ENCODE measurements around the gene SH3RF3. TPM values are rescaled to one million over a fixed set of nuclear protein-coding genes. Genes with fewer than 3 reads are reported as not detected.

SH3RF3 gene
- polyA plus RNA-seq, 1 of the 3 experiments (the other 2 are of a cell fraction), result 1.9 TPM

- H3K4me2 ChIP-seq, result no peak overlapping the region
- H3K4me3 ChIP-seq (ENCODE audit: low read depth in 2 of 2, low read length in 1 of 2), result no peak overlapping the region
- H2AFZ ChIP-seq (ENCODE audit: low read depth), result no peak overlapping the region
- no peak for DNase-seq
- ChIA-PET POLR2A (no interaction called here), CTCF (interaction anchor here (1.4 to 14.0 kb wide), 2 partner anchors 10 to 376 kb away, joined by 4 to 160 read pairs; no protein-coding TSS in a partner anchor)
- no peak overlapping the region for H3K9ac ChIP-seq
- no peaks in the 10 kb centered on the region for H3F3A ChIP-seq (replicated peaks; ENCODE audit: insufficient read depth)
- no peaks in the 10 kb centered on the region for H3K36me3 ChIP-seq (replicated peaks in 1 of 2; ENCODE audit: control insufficient read depth in 1 of 2, insufficient read depth in 2 of 2, low read length in 1 of 2)
- no peak for TF ChIP-seq ELF1 (IDR thresholded peaks at IDR 0.05)
- TF ChIP-seq ZBTB33 (IDR thresholded peaks at IDR 0.05; ENCODE audit: borderline replicate concordance, low read depth), result no peak
- TF ChIP-seq MEF2A (IDR thresholded peaks at IDR 0.05; ENCODE audit: borderline replicate concordance, low read depth), result no peak
- TF ChIP-seq GATA2 (CRISPR knock-in tag; IDR thresholded peaks at IDR 0.05), result no peak
- no peak for TF ChIP-seq CTCF (IDR thresholded peaks at IDR 0.05)
- TF ChIP-seq GABPA (IDR thresholded peaks at IDR 0.05; ENCODE audit: low read depth), result no peak
- TF ChIP-seq POLR2AphosphoS5 (IDR thresholded peaks at IDR 0.05; ENCODE audit: low read depth, low read length), result no peak
- TF ChIP-seq CHD2 (IDR thresholded peaks at IDR 0.05; ENCODE audit: low read length, partially characterized antibody), result no peak
- TF ChIP-seq SIN3A (IDR thresholded peaks at IDR 0.05; ENCODE audit: borderline replicate concordance, low read depth, low read length), result no peak
- no peak for TF ChIP-seq TEAD4 (IDR thresholded peaks at IDR 0.05; ENCODE audit: borderline replicate concordance, insufficient read depth)
- no peak for TF ChIP-seq MAX (IDR thresholded peaks at IDR 0.05; ENCODE audit: low read depth)
- no peak for TF ChIP-seq MXI1 (IDR thresholded peaks at IDR 0.05; ENCODE audit: low read depth, low read length)
- no peak for TF ChIP-seq RCOR1 (IDR thresholded peaks at IDR 0.05; ENCODE audit: low read length)
- TF ChIP-seq RFX5 (IDR thresholded peaks at IDR 0.05; ENCODE audit: low read length), result no peak
- no peak for TF ChIP-seq PBX3 (IDR thresholded peaks at IDR 0.05)
- H3K27ac ChIP-seq (ENCODE audit: low read depth in 2 of 2, low read length in 1 of 2), result no peak overlapping the region
- no peaks in the 10 kb centered on the region for H3K27me3 ChIP-seq (ENCODE audit: insufficient read depth)
- no peaks in the 10 kb centered on the region for H3K9me2 ChIP-seq
- H3K9me3 ChIP-seq, result no peaks in the 10 kb centered on the region
- peaks cover 92% of the 10 kb centered on the region for H3K79me2 ChIP-seq (ENCODE audit: insufficient read depth)
- WGBS (ENCODE audit: low lambda C conversion rate), result 83% methylated on average over 2 of the region's 3 CpGs
- peaks cover 77% of the 10 kb centered on the region for H4K20me1 ChIP-seq (ENCODE audit: insufficient read depth)
- peaks cover 6 to 52% of the 10 kb centered on the region in 2 experiments; a peak in 2 of 4 replicates for H3K4me1 ChIP-seq (ENCODE audit: control insufficient read depth in 1 of 2, insufficient read depth in 2 of 2, low read depth in 1 of 2, low read length in 1 of 2)
Measured at GRCh38 chr2:109133746-109134145, 4.7 kb downstream of the SH3RF3 start.

Data from SK-N-SH (cell line).